HepG2 (cell line): ENCODE data around the gene PROCR. TPM values are rescaled to one million over a fixed set of nuclear protein-coding genes. Genes with fewer than 3 reads are reported as not detected.
A peak's percentile ranks its signal among the peaks of the same experiment; 100 is the strongest.

ENCODE experiments used
- AKAP8 ChIP-seq: sonication (generic); formaldehyde crosslinking; IDR thresholded peaks from 2 replicates; pipeline ENCODE4 v1.5.1; 2020; ENCODE audit warnings: mild to moderate bottlenecking, missing genetic modification reagents
- CHD4 ChIP-seq: fragments of 200-600 bp; sonication (generic); IDR thresholded peaks from 2 replicates; pipeline ENCODE4 v1.7.0; 2017; ENCODE audit warnings: mild to moderate bottlenecking, low read length, borderline replicate concordance
- KAT2B ChIP-seq: fragments of 150-350 bp; IDR thresholded peaks from 2 replicates; pipeline ENCODE4 v1.6.1; 2014; ENCODE audit warnings: low read depth, low read length, borderline replicate concordance
- KLF15 ChIP-seq: sonication (generic); formaldehyde crosslinking; IDR thresholded peaks from 2 replicates; pipeline ENCODE4 v1.8.1; 2023; ENCODE audit warnings: borderline replicate concordance, mild to moderate bottlenecking, inconsistent platforms, missing genetic modification reagents, mixed read lengths
- NFYB ChIP-seq: sonication (generic); formaldehyde crosslinking; IDR thresholded peaks from 2 replicates; pipeline ENCODE4 v1.4.0; 2020; ENCODE audit warnings: missing genetic modification reagents
- NONO ChIP-seq, 2 experiments: fragments of 450-650 bp in 1 of 2; sonication (generic) in 1 of 2; formaldehyde crosslinking in 1 of 2; IDR thresholded peaks in 1 of 2; conservative IDR thresholded peaks in 1 of 2; 2 replicates each; pipeline versions ENCODE4 v1.6.1 to v1.8.0; 2017 to 2022; ENCODE audit warnings: mild to moderate bottlenecking in 1 of 2, missing genetic modification reagents in 1 of 2, moderate library complexity in 1 of 2
- NPAS2 ChIP-seq: sonication (generic); formaldehyde crosslinking; IDR thresholded peaks from 2 replicates; pipeline ENCODE4 v1.8.0; 2022; ENCODE audit warnings: mild to moderate bottlenecking, missing genetic modification reagents, borderline replicate concordance
- PRMT3 ChIP-seq: sonication (generic); formaldehyde crosslinking; IDR thresholded peaks from 2 replicates; pipeline ENCODE4 v1.8.1; 2022; ENCODE audit warnings: low read depth, mild to moderate bottlenecking, moderate library complexity, missing genetic modification reagents, borderline replicate concordance
- SNRNP70 ChIP-seq: fragments of 200-400 bp; formaldehyde crosslinking; IDR thresholded peaks from 2 replicates; pipeline ENCODE4 v1.6.1; 2017; ENCODE audit warnings: mild to moderate bottlenecking, low read depth, low read length, moderate library complexity
- STAT5B ChIP-seq: sonication (generic); formaldehyde crosslinking; IDR thresholded peaks from 2 replicates; pipeline ENCODE4 v1.4.0; 2020; ENCODE audit warnings: missing genetic modification reagents
- XBP1 ChIP-seq: sonication (generic); formaldehyde crosslinking; IDR thresholded peaks from 2 replicates; pipeline ENCODE4 v1.5.0; 2020; ENCODE audit warnings: missing genetic modification reagents
- ZFX ChIP-seq: sonication (generic); formaldehyde crosslinking; IDR thresholded peaks from 2 replicates; pipeline ENCODE4 v1.4.0; 2020; ENCODE audit warnings: mild to moderate bottlenecking, low read depth, missing genetic modification reagents, moderate library complexity
- ZNF264 ChIP-seq: sonication (generic); formaldehyde crosslinking; IDR thresholded peaks from 2 replicates; pipeline ENCODE4 v1.4.0; 2020; ENCODE audit warnings: missing genetic modification reagents
- ZNF30 ChIP-seq: sonication (generic); formaldehyde crosslinking; IDR thresholded peaks from 2 replicates; pipeline ENCODE4 v1.5.0; 2020; ENCODE audit warnings: mild to moderate bottlenecking, missing genetic modification reagents
- ZNF382 ChIP-seq: sonication (generic); formaldehyde crosslinking; IDR thresholded peaks from 2 replicates; pipeline ENCODE4 v1.5.0; 2020; ENCODE audit warnings: missing genetic modification reagents, mild to moderate bottlenecking, borderline replicate concordance
- ZNF530 ChIP-seq: sonication (generic); formaldehyde crosslinking; IDR thresholded peaks from 2 replicates; pipeline ENCODE4 v1.5.0; 2020; ENCODE audit warnings: low read depth, mild to moderate bottlenecking, missing genetic modification reagents
- ZNF652 ChIP-seq: IDR thresholded peaks from 2 replicates; pipeline ENCODE4 v1.6.1; 2016; ENCODE audit warnings: low read depth, borderline replicate concordance
- ZNF713 ChIP-seq: sonication (generic); formaldehyde crosslinking; IDR thresholded peaks from 2 replicates; pipeline ENCODE4 v1.4.0; 2020; ENCODE audit warnings: mild to moderate bottlenecking, missing genetic modification reagents
- ZNF850 ChIP-seq: sonication (generic); formaldehyde crosslinking; conservative IDR thresholded peaks from 2 replicates; pipeline ENCODE4 v1.9.0; 2021; ENCODE audit warnings: mild to moderate bottlenecking, missing genetic modification reagents
- polyA plus RNA-seq, 8 experiments: library from polyadenylated mRNA; depleted of rRNA in 3 of 8; stranded (reverse) in 7 of 8; unstranded in 1 of 8; fragments of >200 nt; fragmentation: Illumina TruSeq in 4 of 8; extraction: Trizol in 4 of 8; gene quantifications; 2 replicates each; pipeline versions ENCODE4 v1.2.1 to v1.2.3, GENCODE V29; 2011 to 2016; ENCODE audit warnings: low read depth in 4 of 8, missing spikeins in 1 of 8, mixed read lengths in 1 of 8; ENCODE audit not compliant: insufficient read depth in 1 of 8
- total RNA-seq, 5 experiments: library from RNA; depleted of rRNA; stranded (reverse); fragments of >200 nt; fragmentation: Illumina TruSeq; extraction: Trizol; gene quantifications; 2 replicates each; pipeline ENCODE4 v1.2.3, GENCODE V29; 2016; ENCODE audit warnings: low read depth in 1 of 5
- TF ChIP-seq, protein P1 (sequence below): sonication (generic); formaldehyde crosslinking; IDR thresholded peaks from 2 replicates; pipeline ENCODE4 v1.8.0; 2022; ENCODE audit warnings: mild to moderate bottlenecking, missing genetic modification reagents, borderline replicate concordance
- TF ChIP-seq, protein P2 (sequence below): sonication (generic); formaldehyde crosslinking; IDR thresholded peaks from 2 replicates; pipeline ENCODE4 v1.8.0; 2022; ENCODE audit warnings: missing genetic modification reagents, mild to moderate bottlenecking, borderline replicate concordance
- TF ChIP-seq, protein P3 (sequence below): conservative IDR thresholded peaks from 2 replicates; pipeline ENCODE4 v1.6.1; 2018; ENCODE audit warnings: missing genetic modification reagents
- TF ChIP-seq, protein P4 (sequence below): sonication (generic); formaldehyde crosslinking; IDR thresholded peaks from 2 replicates; pipeline ENCODE4 v1.5.0; 2020; ENCODE audit warnings: missing genetic modification reagents, mild to moderate bottlenecking, borderline replicate concordance

PROCR gene
- total and polyA plus RNA-seq, 2 of the 13 experiments (the other 11 are each of a cell fraction or from before 2014, with no cell fraction given) = 1.4 to 1.7 TPM

DNA sequence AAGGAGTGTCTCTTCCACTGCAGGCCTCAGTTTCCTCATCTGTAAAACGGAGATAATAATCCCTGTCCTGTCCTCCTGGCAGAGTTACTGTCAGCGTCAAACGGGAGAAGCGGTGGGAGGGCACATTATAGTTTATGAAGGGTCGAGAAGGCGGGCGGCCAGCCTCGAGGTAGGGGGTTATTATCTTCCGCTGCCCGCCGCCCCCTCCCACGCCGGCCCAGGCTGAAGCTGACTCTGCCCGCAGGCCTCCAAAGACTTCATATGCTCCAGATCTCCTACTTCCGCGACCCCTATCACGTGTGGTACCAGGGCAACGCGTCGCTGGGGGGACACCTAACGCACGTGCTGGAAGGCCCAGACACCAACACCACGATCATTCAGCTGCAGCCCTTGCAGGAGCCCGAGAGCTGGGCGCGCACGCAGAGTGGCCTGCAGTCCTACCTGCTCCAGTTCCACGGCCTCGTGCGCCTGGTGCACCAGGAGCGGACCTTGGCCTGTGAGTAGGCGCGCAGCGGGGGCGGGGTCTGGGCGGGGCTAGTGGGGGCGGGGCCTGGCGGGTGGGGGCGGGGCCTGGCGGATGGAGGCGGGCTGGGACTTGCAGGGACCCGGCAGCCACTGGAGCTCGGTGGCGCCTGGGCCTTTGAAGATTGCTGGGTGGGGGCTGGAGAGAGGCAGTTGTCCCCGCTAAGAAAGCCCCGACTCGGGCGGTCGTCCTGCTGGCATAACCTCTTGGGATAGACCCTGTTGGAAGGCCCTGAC is 2.8 kb downstream of the PROCR start (continued):
- TF ChIP-seq, protein P1, sequence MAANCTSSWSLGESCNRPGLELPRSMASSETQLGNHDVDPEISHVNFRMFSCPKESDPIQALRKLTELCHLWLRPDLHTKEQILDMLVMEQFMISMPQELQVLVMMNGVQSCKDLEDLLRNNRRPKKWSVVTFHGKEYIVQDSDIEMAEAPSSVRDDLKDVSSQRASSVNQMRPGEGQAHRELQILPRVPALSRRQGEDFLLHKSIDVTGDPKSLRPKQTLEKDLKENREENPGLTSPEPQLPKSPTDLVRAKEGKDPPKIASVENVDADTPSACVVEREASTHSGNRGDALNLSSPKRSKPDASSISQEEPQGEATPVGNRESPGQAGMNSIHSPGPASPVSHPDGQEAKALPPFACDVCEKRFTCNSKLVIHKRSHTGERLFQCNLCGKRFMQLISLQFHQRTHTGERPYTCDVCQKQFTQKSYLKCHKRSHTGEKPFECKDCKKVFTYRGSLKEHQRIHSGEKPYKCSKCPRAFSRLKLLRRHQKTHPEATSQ (CRISPR knock-in tag) = peak; percentile 82; the same call in 1 of the 2 replicates
- TF ChIP-seq ZNF850 (CRISPR knock-in tag) (peak; percentile 84; the same call in 1 of the 2 replicates), ZNF652 (peak; percentile 24; the same call in 1 of the 2 replicates), NFYB (CRISPR knock-in tag) (no peak), ZFX (CRISPR knock-in tag) (peak; percentile 98), XBP1 (CRISPR knock-in tag) (0 out of 2 replicates have a peak, but pooled peaks have one; percentile 44), KAT2B (no peak), STAT5B (peak; percentile 82; the same call in 1 of the 2 replicates), SNRNP70 (no peak), CHD4 (no peak), PRMT3 (no peak), ZNF30 (CRISPR knock-in tag) (peak; percentile 63), ZNF713 (CRISPR knock-in tag) (no peak), ZNF382 (no peak), AKAP8 (CRISPR knock-in tag) (0 out of 2 replicates have a peak, but pooled peaks have one; percentile 61), ZNF264 (CRISPR knock-in tag) (no peak), NONO (IDR thresholded peaks at IDR 0.05) (no peak), NONO (CRISPR knock-in tag; conservative IDR thresholded peaks at IDR 0.05) (peak; percentile 91), KLF15 (peak; percentile 60; the same call in 1 of the 2 replicates), ZNF530 (CRISPR knock-in tag) (0 out of 2 replicates have a peak, but pooled peaks have one; percentile 17), NPAS2 (no peak)
- TF ChIP-seq, protein P2, sequence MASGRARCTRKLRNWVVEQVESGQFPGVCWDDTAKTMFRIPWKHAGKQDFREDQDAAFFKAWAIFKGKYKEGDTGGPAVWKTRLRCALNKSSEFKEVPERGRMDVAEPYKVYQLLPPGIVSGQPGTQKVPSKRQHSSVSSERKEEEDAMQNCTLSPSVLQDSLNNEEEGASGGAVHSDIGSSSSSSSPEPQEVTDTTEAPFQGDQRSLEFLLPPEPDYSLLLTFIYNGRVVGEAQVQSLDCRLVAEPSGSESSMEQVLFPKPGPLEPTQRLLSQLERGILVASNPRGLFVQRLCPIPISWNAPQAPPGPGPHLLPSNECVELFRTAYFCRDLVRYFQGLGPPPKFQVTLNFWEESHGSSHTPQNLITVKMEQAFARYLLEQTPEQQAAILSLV = peak; percentile 83
- TF ChIP-seq, protein P3, sequence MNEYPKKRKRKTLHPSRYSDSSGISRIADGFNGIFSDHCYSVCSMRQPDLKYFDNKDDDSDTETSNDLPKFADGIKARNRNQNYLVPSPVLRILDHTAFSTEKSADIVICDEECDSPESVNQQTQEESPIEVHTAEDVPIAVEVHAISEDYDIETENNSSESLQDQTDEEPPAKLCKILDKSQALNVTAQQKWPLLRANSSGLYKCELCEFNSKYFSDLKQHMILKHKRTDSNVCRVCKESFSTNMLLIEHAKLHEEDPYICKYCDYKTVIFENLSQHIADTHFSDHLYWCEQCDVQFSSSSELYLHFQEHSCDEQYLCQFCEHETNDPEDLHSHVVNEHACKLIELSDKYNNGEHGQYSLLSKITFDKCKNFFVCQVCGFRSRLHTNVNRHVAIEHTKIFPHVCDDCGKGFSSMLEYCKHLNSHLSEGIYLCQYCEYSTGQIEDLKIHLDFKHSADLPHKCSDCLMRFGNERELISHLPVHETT (CRISPR knock-in tag) = peak; percentile 86
- TF ChIP-seq, protein P4, sequence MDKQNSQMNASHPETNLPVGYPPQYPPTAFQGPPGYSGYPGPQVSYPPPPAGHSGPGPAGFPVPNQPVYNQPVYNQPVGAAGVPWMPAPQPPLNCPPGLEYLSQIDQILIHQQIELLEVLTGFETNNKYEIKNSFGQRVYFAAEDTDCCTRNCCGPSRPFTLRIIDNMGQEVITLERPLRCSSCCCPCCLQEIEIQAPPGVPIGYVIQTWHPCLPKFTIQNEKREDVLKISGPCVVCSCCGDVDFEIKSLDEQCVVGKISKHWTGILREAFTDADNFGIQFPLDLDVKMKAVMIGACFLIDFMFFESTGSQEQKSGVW = no peak; the same call in 1 of the 2 replicates
